ENCODE measurements around the gene SAMD13.

DNA sequence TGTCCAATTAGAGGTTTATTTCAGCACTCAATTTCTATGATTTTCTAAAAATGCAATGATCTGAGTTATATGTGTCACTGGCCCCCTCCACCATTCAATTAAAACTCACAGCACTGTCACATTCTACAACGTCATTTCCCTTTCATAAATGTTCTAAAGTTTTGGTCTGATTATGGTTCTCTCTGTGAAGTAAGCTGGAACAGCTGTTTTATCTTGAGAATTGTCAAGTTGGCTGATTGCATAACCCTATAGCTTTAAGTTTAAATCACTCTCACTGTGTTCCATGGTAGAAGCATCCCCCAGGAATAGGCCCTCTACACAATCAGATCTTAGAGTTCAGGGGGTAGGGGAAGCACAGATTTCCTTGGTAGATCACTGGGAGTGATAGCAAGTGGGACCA, 55.4 kb downstream of the SAMD13 start:
- TF ChIP-seq, protein P1, sequence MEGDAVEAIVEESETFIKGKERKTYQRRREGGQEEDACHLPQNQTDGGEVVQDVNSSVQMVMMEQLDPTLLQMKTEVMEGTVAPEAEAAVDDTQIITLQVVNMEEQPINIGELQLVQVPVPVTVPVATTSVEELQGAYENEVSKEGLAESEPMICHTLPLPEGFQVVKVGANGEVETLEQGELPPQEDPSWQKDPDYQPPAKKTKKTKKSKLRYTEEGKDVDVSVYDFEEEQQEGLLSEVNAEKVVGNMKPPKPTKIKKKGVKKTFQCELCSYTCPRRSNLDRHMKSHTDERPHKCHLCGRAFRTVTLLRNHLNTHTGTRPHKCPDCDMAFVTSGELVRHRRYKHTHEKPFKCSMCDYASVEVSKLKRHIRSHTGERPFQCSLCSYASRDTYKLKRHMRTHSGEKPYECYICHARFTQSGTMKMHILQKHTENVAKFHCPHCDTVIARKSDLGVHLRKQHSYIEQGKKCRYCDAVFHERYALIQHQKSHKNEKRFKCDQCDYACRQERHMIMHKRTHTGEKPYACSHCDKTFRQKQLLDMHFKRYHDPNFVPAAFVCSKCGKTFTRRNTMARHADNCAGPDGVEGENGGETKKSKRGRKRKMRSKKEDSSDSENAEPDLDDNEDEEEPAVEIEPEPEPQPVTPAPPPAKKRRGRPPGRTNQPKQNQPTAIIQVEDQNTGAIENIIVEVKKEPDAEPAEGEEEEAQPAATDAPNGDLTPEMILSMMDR (IDR thresholded peaks at IDR 0.05), result no peak
- TF ChIP-seq POLR2A (IDR thresholded peaks at IDR 0.05), result no peak
